GM18858 (cell line): ENCODE data around the gene GNG3.
"Not testable (repeated sequence)": the region's sequence is repeated elsewhere in the genome, so short reads cannot be mapped to it uniquely, and the experiment has no call there.

Source experiments
- ATAC-seq: cut with Tn5 transposase; IDR thresholded peaks from one replicate; pipeline ENCODE4 v1.9.1; 2021; ENCODE audit not compliant: unreplicated experiment

The GNG3 gene

GRCh38 chr11:62716206-62716605 is 8.7 kb downstream of the GNG3 start:
- ATAC-seq: no peak

GRCh38 chr11:62716816-62717215 is 9.3 kb downstream of the GNG3 start:
- ATAC-seq: no peak

GRCh38 chr11:62719302-62719978 is 12.0 kb downstream of the GNG3 start:
- no peak for ATAC-seq

- ATAC-seq: no peak
Observed at GRCh38 chr11:62721994-62722393, 14.5 kb downstream of the GNG3 start.

GRCh38 chr11:62724171-62724570 is 16.7 kb downstream of the GNG3 start:
- no peak for ATAC-seq

GRCh38 chr11:62725646-62726045 is 18.2 kb downstream of the GNG3 start:
- no peak for ATAC-seq

- ATAC-seq: no peak
Observed at GRCh38 chr11:62726156-62726914, 18.9 kb downstream of the GNG3 start.

GRCh38 chr11:62726915-62727164 is 19.4 kb downstream of the GNG3 start:
- ATAC-seq: no peak

- peak; percentile 45 for ATAC-seq
Observed at GRCh38 chr11:62727165-62727871, 19.8 kb downstream of the GNG3 start, which contains the start of gene HNRNPUL2. Gene HNRNPUL2, minus strand, starts transcription at chr11:62727457. Its CDS starts 301 bp downstream, at chr11:62727156.

- peak; percentile 36 for ATAC-seq
Observed at GRCh38 chr11:62727872-62728170, 20.3 kb downstream of the GNG3 start.

- peak; percentile 1 for ATAC-seq
Observed at GRCh38 chr11:62728171-62728988, 20.9 kb downstream of the GNG3 start, which contains the start of gene TTC9C. Gene TTC9C, plus strand, starts transcription at chr11:62728486. Its CDS starts 363 bp downstream, at chr11:62728849.

- not testable (repeated sequence) for ATAC-seq
Observed at GRCh38 chr11:62730076-62730475, 22.6 kb downstream of the GNG3 start.

- ATAC-seq: no peak
Observed at GRCh38 chr11:62732830-62733229, 25.4 kb downstream of the GNG3 start.

- ATAC-seq: no peak
Observed at GRCh38 chr11:62737196-62737595, 29.7 kb downstream of the GNG3 start.

- ATAC-seq: no peak
Observed at GRCh38 chr11:62747475-62748160, 40.1 kb downstream of the GNG3 start.

- not testable (repeated sequence) for ATAC-seq
Observed at GRCh38 chr11:62749931-62750330, 42.5 kb downstream of the GNG3 start.

- no peak for ATAC-seq
Observed at GRCh38 chr11:62752177-62752785, 44.8 kb downstream of the GNG3 start.

GRCh38 chr11:62752994-62753735 is 45.7 kb downstream of the GNG3 start:
- ATAC-seq: no peak

- peak; percentile 84 for ATAC-seq
Observed at GRCh38 chr11:62753736-62754603, 46.5 kb downstream of the GNG3 start, which contains the start of gene ZBTB3. Gene ZBTB3, minus strand, starts transcription at chr11:62754160. Its CDS starts 496 bp downstream, at chr11:62753664.
